ENCODE data around the gene MDN1.

DNA sequence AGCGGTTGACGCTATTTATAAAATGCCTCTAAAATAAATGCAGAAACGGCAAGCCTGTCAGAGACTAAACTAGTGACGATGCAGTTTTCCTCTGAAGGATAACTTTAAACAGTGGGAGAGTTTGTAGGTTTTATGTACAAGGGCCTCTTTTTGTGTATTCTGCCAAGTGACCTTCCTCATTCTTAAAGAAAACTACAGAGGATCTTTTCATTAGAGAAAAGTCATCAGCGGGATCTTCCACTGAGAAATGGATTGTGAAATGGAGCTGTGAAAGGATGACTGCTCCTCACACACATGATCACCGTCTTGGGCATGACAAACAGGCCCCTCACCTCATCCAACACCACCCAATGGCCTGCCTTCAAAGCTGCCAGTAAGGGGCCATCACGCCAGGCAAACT is 92.1 kb downstream of the MDN1 start:
- TF ChIP-seq, protein P1, sequence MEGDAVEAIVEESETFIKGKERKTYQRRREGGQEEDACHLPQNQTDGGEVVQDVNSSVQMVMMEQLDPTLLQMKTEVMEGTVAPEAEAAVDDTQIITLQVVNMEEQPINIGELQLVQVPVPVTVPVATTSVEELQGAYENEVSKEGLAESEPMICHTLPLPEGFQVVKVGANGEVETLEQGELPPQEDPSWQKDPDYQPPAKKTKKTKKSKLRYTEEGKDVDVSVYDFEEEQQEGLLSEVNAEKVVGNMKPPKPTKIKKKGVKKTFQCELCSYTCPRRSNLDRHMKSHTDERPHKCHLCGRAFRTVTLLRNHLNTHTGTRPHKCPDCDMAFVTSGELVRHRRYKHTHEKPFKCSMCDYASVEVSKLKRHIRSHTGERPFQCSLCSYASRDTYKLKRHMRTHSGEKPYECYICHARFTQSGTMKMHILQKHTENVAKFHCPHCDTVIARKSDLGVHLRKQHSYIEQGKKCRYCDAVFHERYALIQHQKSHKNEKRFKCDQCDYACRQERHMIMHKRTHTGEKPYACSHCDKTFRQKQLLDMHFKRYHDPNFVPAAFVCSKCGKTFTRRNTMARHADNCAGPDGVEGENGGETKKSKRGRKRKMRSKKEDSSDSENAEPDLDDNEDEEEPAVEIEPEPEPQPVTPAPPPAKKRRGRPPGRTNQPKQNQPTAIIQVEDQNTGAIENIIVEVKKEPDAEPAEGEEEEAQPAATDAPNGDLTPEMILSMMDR (IDR thresholded peaks at IDR 0.05): no peak
- TF ChIP-seq POLR2A (IDR thresholded peaks at IDR 0.05): no peak
- TF ChIP-seq EP300 (IDR thresholded peaks at IDR 0.05): no peak
- TF ChIP-seq POLR2AphosphoS5 (IDR thresholded peaks at IDR 0.05): no peak

Measured in sigmoid colon (tissue), 4 donors.